PC-3 (cell line): Measurements from ENCODE around the gene CDK18.

Experiments used
- CTCF ChIP-seq: fragments of 300-600 bp; sonication (generic); conservative IDR thresholded peaks from 2 replicates; pipeline ENCODE4 v1.5.1; 2017; ENCODE audit warnings: antibody characterized with exemption, low read depth, mild to moderate bottlenecking, low read length
- EZH2phosphoT487 ChIP-seq: fragments of 300-600 bp; sonication (generic); IDR thresholded peaks from 2 replicates; pipeline ENCODE4 v1.6.1; 2018; ENCODE audit warnings: mild to moderate bottlenecking, antibody characterized with exemption, low read length, borderline replicate concordance

- TF ChIP-seq CTCF (no peak), EZH2phosphoT487 (no peak)
These were observed 18.9 kb downstream of the CDK18 start for GRCh38 chr1:205523261-205523890.
